H1 (cell line): ENCODE results near the gene SPAG16.

Source experiments
- CTCF ChIP-seq, 3 experiments: IDR thresholded peaks; 1 replicate in 2 of 3; 2 replicates in 1 of 3; pipeline versions ENCODE4 v1.5.1 to v1.6.1; 2011; ENCODE audit warnings: low read length in 3 of 3, mild to moderate bottlenecking in 3 of 3, inconsistent platforms in 2 of 3, low read depth in 1 of 3, moderate library complexity in 1 of 3; ENCODE audit not compliant: insufficient read depth in 1 of 3; ENCODE audit errors: control extremely low read depth in 1 of 3
- GTF2F1 ChIP-seq: IDR thresholded peaks from 2 replicates; pipeline ENCODE4 v1.6.1; 2012; ENCODE audit warnings: low read depth, low read length, improper control_type of control experiment, borderline replicate concordance
- MAX ChIP-seq: IDR thresholded peaks from 2 replicates; pipeline ENCODE4 v1.6.1; 2012; ENCODE audit warnings: inconsistent platforms
- POLR2A ChIP-seq, 2 experiments: IDR thresholded peaks; 1 replicate in 1 of 2; 2 replicates in 1 of 2; pipeline ENCODE4 v1.6.1; 2011; ENCODE audit warnings: low read depth in 2 of 2, low read length in 2 of 2, mild to moderate bottlenecking in 2 of 2; ENCODE audit errors: control extremely low read depth in 1 of 2
- SIX5 ChIP-seq: IDR thresholded peaks from 2 replicates; pipeline ENCODE4 v1.6.1; 2011; ENCODE audit warnings: mild to moderate bottlenecking, low read depth, low read length
- SUZ12 ChIP-seq: fragments of 200-600 bp; sonication (generic); IDR thresholded peaks from 2 replicates; pipeline ENCODE4 v1.6.1; 2012; ENCODE audit warnings: mild to moderate bottlenecking, inconsistent platforms, low read length, moderate library complexity, mixed read lengths

- TF ChIP-seq SUZ12 = no peak
- no peak for TF ChIP-seq CTCF (IDR thresholded peaks at IDR 0.05; ENCODE audit: control extremely low read depth in 1 of 3, insufficient read depth in 1 of 3, low read depth in 1 of 3, low read length in 3 of 3)
- TF ChIP-seq MAX = no peak
- TF ChIP-seq GTF2F1 = no peak
- no peak for TF ChIP-seq SIX5
- no peak for TF ChIP-seq POLR2A (IDR thresholded peaks at IDR 0.05; ENCODE audit: control extremely low read depth in 1 of 2, low read depth in 2 of 2, low read length in 2 of 2)
Measured at GRCh38 chr2:213500881-213501280, 216.6 kb downstream of the SPAG16 start.
